ENCODE results near the gene UNC5CL.

GRCh38 chr6:41054511-41054910 is 15.5 kb upstream of the UNC5CL start:
- TF ChIP-seq POLR2A (IDR thresholded peaks at IDR 0.05; ENCODE audit: low read depth, low read length) (no peak), POLR2AphosphoS5 (IDR thresholded peaks at IDR 0.05; ENCODE audit: low read depth, low read length) (no peak)
